T-cell (primary cell): ENCODE data around the gene LRRC32. TPM values are rescaled to one million over a fixed set of nuclear protein-coding genes. Genes with fewer than 3 reads are reported as not detected.

Experiments
- ATAC-seq, 4 experiments: fragments of 200-7000 bp in 3 of 4; fragments of 150-1000 bp in 1 of 4; cut with Tn5 transposase; replicated peaks in 1 of 4; 1 replicate in 3 of 4; 2 replicates in 1 of 4; pipeline ENCODE4 v1.10.0; 2021; ENCODE audit warnings: moderate library complexity in 3 of 4, mild to moderate bottlenecking in 2 of 4, moderate number of reproducible peaks in 1 of 4
- CTCF ChIA-PET, 2 donors: fragments of 300-600 bp; sonication (Branson Sonifier 250); formaldehyde crosslinking; loops; one replicate each; lab custom pipeline; 2022; ENCODE audit warnings: antibody characterized with exemption in 2 of 2; lab: Charles Lee
- POLR2A ChIA-PET, 2 donors: fragments of 300-600 bp; sonication (Branson Sonifier 250); formaldehyde crosslinking; loops; one replicate each; lab custom pipeline; 2022; ENCODE audit warnings: antibody characterized with exemption in 2 of 2; lab: Charles Lee
- DNase-seq, 35 experiments: peaks; one replicate each; pipeline versions ENCODE4 v3.0.0 to v3.0.0-alpha.2; 2013 to 2023
- H3K27ac ChIP-seq: one replicate; pipeline ENCODE4 v1.5.1; 2013; ENCODE audit warnings: low read length
- H3K27me3 ChIP-seq, 2 experiments: replicated peaks in 1 of 2; 1 replicate in 1 of 2; 2 replicates in 1 of 2; pipeline versions ENCODE4 v1.6.1 to v1.7.0; 2013; ENCODE audit warnings: low read length in 1 of 2, mixed read lengths in 1 of 2; ENCODE audit not compliant: control insufficient read depth in 2 of 2, insufficient read depth in 2 of 2; ENCODE audit errors: extremely low read depth in 1 of 2
- H3K36me3 ChIP-seq, 2 donors: 1 replicate in 1 of 2; 2 replicates in 1 of 2; pipeline versions ENCODE4 v1.6.1 to v1.7.0; 2013; ENCODE audit warnings: low read length in 1 of 2; ENCODE audit not compliant: control insufficient read depth in 2 of 2, insufficient read depth in 1 of 2; ENCODE audit errors: extremely low read depth in 1 of 2
- H3K4me1 ChIP-seq, 2 experiments: 1 replicate in 1 of 2; 2 replicates in 1 of 2; pipeline versions ENCODE4 v1.6.1 to v1.7.0; 2013; ENCODE audit warnings: low read length in 2 of 2, mixed read lengths in 1 of 2; ENCODE audit not compliant: insufficient read depth in 2 of 2, control insufficient read depth in 1 of 2; ENCODE audit errors: extremely low read depth in 1 of 2
- H3K4me3 ChIP-seq, 2 donors: 1 replicate in 1 of 2; 2 replicates in 1 of 2; pipeline versions ENCODE4 v1.5.1 to v1.7.0; 2013; ENCODE audit warnings: mild to moderate bottlenecking in 2 of 2, low read length in 1 of 2, moderate library complexity in 1 of 2; ENCODE audit not compliant: control insufficient read depth in 1 of 2; ENCODE audit errors: extremely low read depth in 1 of 2
- H3K9me3 ChIP-seq: 2 replicates; pipeline ENCODE4 v1.7.0; 2013
- H3K27ac Mint-ChIP-seq, 2 donors: one replicate each; pipeline ENCODE4 v1.8.0; 2020 to 2021; ENCODE audit warnings: mild to moderate bottlenecking in 2 of 2, mixed read lengths in 2 of 2
- H3K27me3 Mint-ChIP-seq, 2 donors: one replicate each; pipeline ENCODE4 v1.8.0; 2021 to 2022; ENCODE audit warnings: mixed read lengths in 2 of 2
- H3K36me3 Mint-ChIP-seq: one replicate; pipeline ENCODE4 v1.8.0; 2021; ENCODE audit warnings: mixed read lengths
- H3K4me1 Mint-ChIP-seq, 3 donors: one replicate each; pipeline ENCODE4 v1.8.0; 2020 to 2022; ENCODE audit warnings: mixed read lengths in 3 of 3, mild to moderate bottlenecking in 1 of 3
- H3K4me3 Mint-ChIP-seq, 3 donors: one replicate each; pipeline ENCODE4 v1.8.0; 2020 to 2022; ENCODE audit warnings: mild to moderate bottlenecking in 3 of 3, mixed read lengths in 3 of 3, moderate library complexity in 3 of 3
- H3K9me3 Mint-ChIP-seq, 3 donors: one replicate each; pipeline ENCODE4 v1.8.0; 2020 to 2022; ENCODE audit warnings: mixed read lengths in 3 of 3
- WGBS: methylation state at CpG from one replicate; pipeline ENCODE4 v1.1.5; 2013; ENCODE audit warnings: missing lambda C conversion rate; ENCODE audit not compliant: insufficient coverage; 5-methylcytosine and 5-hydroxymethylcytosine counted together
- total RNA-seq, 35 experiments: library from RNA in 6 of 35; stranded (reverse) in 6 of 35; fragments of 120-200 nt in 1 of 35; gene quantifications; one replicate each; pipeline versions ENCODE4 v1.2.1 to v1.2.4 and lab custom pipeline; 2013 to 2026

LRRC32 gene
- total RNA-seq, 5 donors from 2014 or later (not counting 1 experiment from before 2014, with no cell fraction given), result 0.77 to 3.6 (median 2.2) TPM

DNA sequence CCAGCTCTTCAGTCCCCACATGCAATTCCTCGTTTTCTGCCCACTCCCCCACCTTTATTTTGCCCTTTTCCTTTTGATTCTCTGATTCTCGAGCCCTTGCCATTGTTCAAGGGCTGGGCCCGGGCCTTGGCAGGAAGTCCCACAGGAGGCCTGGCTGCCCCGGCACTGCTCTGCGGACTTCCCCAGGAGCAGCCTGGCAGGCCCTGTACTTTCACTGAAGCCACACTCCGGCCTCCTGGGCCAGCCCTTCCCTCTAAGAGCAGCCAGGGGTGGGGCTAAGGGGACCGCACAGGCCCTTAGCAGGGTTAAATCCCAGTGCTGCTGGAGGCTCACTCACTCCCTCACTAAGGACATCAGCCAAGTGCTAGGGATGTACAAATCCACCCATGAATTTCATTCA lies 4.1 kb downstream of the LRRC32 start:
- DNase-seq, result no peak
- ChIA-PET CTCF (no interaction called here), POLR2A (no interaction called here)
- WGBS, result 67% methylated on average over 6 of the region's 7 CpGs
- Histone ChIP-seq H3K27ac (no peak overlapping the region), H3K9me3 (no peaks in the 10 kb centered on the region), H3K27me3 (peaks cover 0 to 21% of the 10 kb centered on the region in 2 experiments), H3K36me3 (no peaks in the 10 kb centered on the region), H3K4me1 (peaks cover 5 to 36% of the 10 kb centered on the region in 2 experiments), H3K4me3 (no peak overlapping the region)
- Mint-ChIP-seq H3K27ac (no peak overlapping the region), H3K4me1 (peaks cover 28 to 51% (median 35%) of the 10 kb centered on the region in 3 donors), H3K9me3 (no peaks in the 10 kb centered on the region), H3K36me3 (no peaks in the 10 kb centered on the region), H3K27me3 (peaks cover 24 to 25% of the 10 kb centered on the region in 2 donors), H3K4me3 (no peak overlapping the region)
- ATAC-seq, result no peak

DNA sequence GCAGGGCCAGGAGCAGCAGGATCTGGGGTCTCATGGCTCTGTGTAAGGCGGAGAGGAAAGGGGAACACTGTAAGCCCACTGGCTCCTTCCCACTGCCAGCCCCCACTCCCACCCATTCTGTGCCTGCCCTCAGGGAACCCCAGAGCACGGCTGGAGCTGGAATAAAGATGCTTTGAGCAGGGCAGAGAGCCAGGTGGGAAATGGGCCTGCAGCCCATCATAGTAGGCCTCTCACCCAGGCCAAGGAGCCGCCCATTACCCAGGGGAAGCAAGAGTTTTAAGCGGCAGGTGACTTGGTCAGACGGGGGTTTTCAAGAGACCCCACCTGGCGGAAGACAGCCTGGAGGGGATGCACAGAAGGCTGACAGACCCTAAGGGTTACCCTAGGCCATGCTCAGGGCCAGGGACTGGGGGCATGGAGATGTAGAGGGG lies 4.6 kb downstream of the LRRC32 start:
- WGBS, result 80% methylated on average over 1 of the region's 6 CpGs
- ATAC-seq (no peak), DNase-seq (no peak)
- H3K4me1 ChIP-seq, result peaks cover 5 to 32% of the 10 kb centered on the region in 2 experiments
- peaks cover 0 to 17% of the 10 kb centered on the region in 2 experiments for H3K27me3 ChIP-seq
- peaks cover 25 to 48% (median 35%) of the 10 kb centered on the region in 3 donors for H3K4me1 Mint-ChIP-seq
- peaks cover 22 to 24% of the 10 kb centered on the region in 2 donors for H3K27me3 Mint-ChIP-seq
- no peak overlapping the region for H3K27ac ChIP-seq
- no peaks in the 10 kb centered on the region for H3K9me3 Mint-ChIP-seq
- CTCF ChIA-PET, result no interaction called here
- peak overlapping the region in 1 of 2 donors; percentile 10 for H3K27ac Mint-ChIP-seq
- POLR2A ChIA-PET, result no interaction called here
- H3K36me3 Mint-ChIP-seq, result no peaks in the 10 kb centered on the region
- H3K9me3 ChIP-seq, result no peaks in the 10 kb centered on the region
- H3K4me3 ChIP-seq, result no peak overlapping the region
- H3K4me3 Mint-ChIP-seq, result no peak overlapping the region
- no peaks in the 10 kb centered on the region for H3K36me3 ChIP-seq

GRCh38 chr11:76665172-76665571 lies 5.4 kb downstream of the LRRC32 start:
- H3K4me1 Mint-ChIP-seq, result peaks cover 24 to 47% (median 35%) of the 10 kb centered on the region in 3 donors
- CTCF ChIA-PET, result no interaction called here
- no peaks in the 10 kb centered on the region for H3K9me3 Mint-ChIP-seq
- ATAC-seq (peak in 3 of 4 experiments; percentile 33 to 37 (median 35)), DNase-seq (no peak)
- H3K4me3 Mint-ChIP-seq, result peak overlapping the region in 1 of 3 donors; percentile 67
- no CpG with 5 or more reads among the region's 2 CpGs for WGBS
- peak overlapping the region; percentile 76 to 81 for H3K27ac Mint-ChIP-seq
- Histone ChIP-seq H3K27ac (peak overlapping the region; percentile 42), H3K4me1 (peaks cover 5 to 26% of the 10 kb centered on the region in 2 experiments), H3K36me3 (no peaks in the 10 kb centered on the region), H3K27me3 (peaks cover 0 to 17% of the 10 kb centered on the region in 2 experiments), H3K4me3 (no peak overlapping the region), H3K9me3 (no peaks in the 10 kb centered on the region)
- POLR2A ChIA-PET, result no interaction called here
- H3K27me3 Mint-ChIP-seq, result peaks cover 22 to 24% of the 10 kb centered on the region in 2 donors
- H3K36me3 Mint-ChIP-seq, result no peaks in the 10 kb centered on the region

- ATAC-seq (peak; percentile 71 to 82 (median 76)), DNase-seq (peak in 12 of 35 experiments; percentile 10 to 39 (median 25))
- ChIA-PET POLR2A (no interaction called here), CTCF (no interaction called here)
- H3K36me3 ChIP-seq, result no peaks in the 10 kb centered on the region
- H3K9me3 ChIP-seq, result no peaks in the 10 kb centered on the region
- peak overlapping the region in 1 of 3 donors; percentile 67 for H3K4me3 Mint-ChIP-seq
- peak overlapping the region; percentile 42 for H3K27ac ChIP-seq
- peaks cover 5 to 20% of the 10 kb centered on the region in 2 experiments for H3K4me1 ChIP-seq
- no peaks in the 10 kb centered on the region for H3K9me3 Mint-ChIP-seq
- H3K4me1 Mint-ChIP-seq, result peaks cover 20 to 42% (median 30%) of the 10 kb centered on the region in 3 donors
- H3K27me3 Mint-ChIP-seq, result peaks cover 18% of the 10 kb centered on the region in 2 donors
- H3K27ac Mint-ChIP-seq, result peak overlapping the region; percentile 76 to 81
- WGBS, result 2% methylated on average over 5 of the region's 11 CpGs
- H3K27me3 ChIP-seq, result peaks cover 0 to 12% of the 10 kb centered on the region in 2 experiments
- H3K4me3 ChIP-seq, result no peak overlapping the region
- H3K36me3 Mint-ChIP-seq, result no peaks in the 10 kb centered on the region
Observed at GRCh38 chr11:76664578-76665061, 5.9 kb downstream of the LRRC32 start.

- ChIA-PET CTCF (no interaction called here), POLR2A (no interaction called here)
- H3K36me3 ChIP-seq, result no peaks in the 10 kb centered on the region
- H3K4me1 Mint-ChIP-seq, result peaks cover 20 to 37% (median 26%) of the 10 kb centered on the region in 3 donors
- H3K9me3 Mint-ChIP-seq, result no peaks in the 10 kb centered on the region
- no peaks in the 10 kb centered on the region for H3K36me3 Mint-ChIP-seq
- H3K4me3 ChIP-seq, result no peak overlapping the region
- no peak for ATAC-seq
- peaks cover 11 to 13% of the 10 kb centered on the region in 2 donors for H3K27me3 Mint-ChIP-seq
- H3K27me3 ChIP-seq, result peaks cover 0 to 9% of the 10 kb centered on the region in 2 experiments
- no peak overlapping the region for H3K27ac ChIP-seq
- no peak overlapping the region for H3K27ac Mint-ChIP-seq
- H3K4me3 Mint-ChIP-seq, result no peak overlapping the region
- H3K4me1 ChIP-seq, result peaks cover 5 to 20% of the 10 kb centered on the region in 2 experiments
- WGBS, result 95% methylated on average over 5 of the region's 7 CpGs
- H3K9me3 ChIP-seq, result no peaks in the 10 kb centered on the region
- no peak for DNase-seq
Observed at GRCh38 chr11:76663912-76664440, 6.6 kb downstream of the LRRC32 start.

GRCh38 chr11:76663486-76663810 lies 7.1 kb downstream of the LRRC32 start:
- POLR2A ChIA-PET, result no interaction called here
- CTCF ChIA-PET, result no interaction called here
- no peaks in the 10 kb centered on the region for H3K36me3 Mint-ChIP-seq

More at GRCh38 chr11:76663486-76663810, 7.1 kb downstream of the LRRC32 start:
- peaks cover 9 to 10% of the 10 kb centered on the region in 2 donors for H3K27me3 Mint-ChIP-seq
- DNase-seq (no peak), ATAC-seq (no peak)
- peaks cover 0 to 8% of the 10 kb centered on the region in 2 experiments for H3K27me3 ChIP-seq
- no peak overlapping the region for H3K27ac ChIP-seq
- no peak overlapping the region for H3K27ac Mint-ChIP-seq
- H3K4me1 Mint-ChIP-seq, result peaks cover 20 to 35% (median 25%) of the 10 kb centered on the region in 3 donors
- peaks cover 5 to 20% of the 10 kb centered on the region in 2 experiments for H3K4me1 ChIP-seq
- no peak overlapping the region for H3K4me3 Mint-ChIP-seq
- H3K36me3 ChIP-seq, result no peaks in the 10 kb centered on the region
- 100% methylated on average over 1 of the region's 2 CpGs for WGBS
- no peak overlapping the region for H3K4me3 ChIP-seq
- H3K9me3 ChIP-seq, result no peaks in the 10 kb centered on the region
- no peaks in the 10 kb centered on the region for H3K9me3 Mint-ChIP-seq
